KMS-11 (cell line): Measurements from ENCODE around the gene UNC5CL.

Experiments used
- H2AFZ ChIP-seq: fragments of 200-600 bp; sonication (generic); 2 replicates; pipeline ENCODE4 v1.6.1; 2016; ENCODE audit warnings: antibody characterized with exemption, mixed run types, low read depth
- H3K27ac ChIP-seq: fragments of 200-600 bp; sonication (generic); 2 replicates; pipeline ENCODE4 v1.6.1; 2016; ENCODE audit warnings: mild to moderate bottlenecking, mixed run types
- H3K27me3 ChIP-seq: fragments of 200-600 bp; sonication (generic); 2 replicates; pipeline ENCODE4 v1.6.1; 2017; ENCODE audit warnings: mild to moderate bottlenecking, low read depth, mixed run types, moderate library complexity; ENCODE audit not compliant: insufficient read depth
- H3K36me3 ChIP-seq: fragments of 200-600 bp; sonication (generic); 2 replicates; pipeline ENCODE4 v1.6.1; 2017; ENCODE audit warnings: mild to moderate bottlenecking, mixed run types; ENCODE audit not compliant: insufficient read depth
- H3K4me1 ChIP-seq: fragments of 200-600 bp; sonication (generic); 2 replicates; pipeline ENCODE4 v1.6.1; 2016; ENCODE audit warnings: mild to moderate bottlenecking, low read depth, mixed run types; ENCODE audit not compliant: poor library complexity, severe bottlenecking
- H3K4me2 ChIP-seq: fragments of 200-600 bp; sonication (generic); 2 replicates; pipeline ENCODE4 v1.7.0; 2016; ENCODE audit warnings: mild to moderate bottlenecking, mixed run types
- H3K4me3 ChIP-seq: fragments of 200-600 bp; sonication (generic); IDR thresholded peaks from 2 replicates; pipeline ENCODE4 v1.6.1; 2017; ENCODE audit warnings: low read depth, low read length, mixed read lengths; ENCODE audit not compliant: insufficient read depth
- H3K79me2 ChIP-seq: fragments of 200-600 bp; sonication (generic); 2 replicates; pipeline ENCODE4 v1.6.1; 2016; ENCODE audit warnings: low read depth, mixed run types; ENCODE audit not compliant: insufficient read depth
- H3K9ac ChIP-seq: fragments of 200-600 bp; sonication (generic); 2 replicates; pipeline ENCODE4 v1.6.1; 2016; ENCODE audit warnings: mild to moderate bottlenecking, mixed run types
- H4K20me1 ChIP-seq: fragments of 200-600 bp; sonication (generic); 2 replicates; pipeline ENCODE4 v1.6.1; 2016; ENCODE audit warnings: mild to moderate bottlenecking, mixed run types; ENCODE audit not compliant: insufficient read depth
- TF ChIP-seq, protein P1 (sequence below): fragments of 200-600 bp; sonication (generic); conservative IDR thresholded peaks from 2 replicates; pipeline ENCODE4 v1.6.1; 2017; ENCODE audit warnings: low read depth, mild to moderate bottlenecking, antibody characterized with exemption, low read length, moderate library complexity, mixed read lengths

Gene UNC5CL

DNA sequence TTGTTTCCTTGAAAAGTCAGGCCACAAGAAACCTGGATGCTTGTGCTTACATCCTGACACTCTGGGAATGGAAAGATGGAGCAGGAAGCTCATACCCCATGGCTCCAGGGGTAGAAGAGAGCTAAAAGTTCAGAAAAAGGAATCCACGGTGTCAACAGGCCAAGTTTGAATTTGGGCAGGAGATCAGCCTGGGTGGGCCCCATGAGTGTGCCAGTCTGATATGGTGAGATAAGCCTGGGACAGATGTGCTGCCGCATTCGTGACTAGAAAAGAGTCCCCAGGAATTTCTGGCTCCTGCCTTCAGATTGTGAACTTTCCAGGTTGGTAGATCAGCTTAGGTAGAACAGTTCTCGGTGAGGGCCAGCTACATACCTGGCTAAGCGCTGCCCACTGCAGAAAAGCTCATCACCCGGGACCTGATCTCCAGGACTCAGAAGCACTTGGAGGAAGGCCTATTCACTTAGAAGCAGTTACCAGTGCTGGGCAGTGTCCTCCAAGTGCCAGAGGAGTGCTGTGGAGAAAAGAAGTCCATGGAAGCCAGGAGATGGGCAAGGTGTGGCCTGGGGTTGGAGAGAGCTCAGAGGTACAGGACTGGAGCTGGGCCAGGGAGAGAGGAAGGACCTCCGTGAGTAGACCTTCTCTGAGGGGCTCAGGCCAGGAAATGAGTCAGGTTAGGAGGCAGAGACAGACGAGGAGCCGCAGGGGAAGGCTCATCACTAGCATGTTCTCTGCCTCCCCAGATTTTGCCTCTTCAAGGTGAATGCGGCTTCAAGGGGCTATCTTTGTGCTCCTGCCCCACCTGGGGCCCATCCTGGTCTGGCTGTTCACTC is 3.4 kb upstream of the UNC5CL start, which contains the start of gene TSPO2:
TSS of gene TSPO2 (plus strand) at position 242 of the 830 bp plus-strand sequence. CDS start at position 761, 519 bp downstream.
- H3K9ac ChIP-seq = no peak within 1 kb of the TSS
- H3K79me2 ChIP-seq = no peaks in the 10 kb centered on the region
- H3K4me1 ChIP-seq = no peaks in the 10 kb centered on the region
- H3K4me3 ChIP-seq = no peak within 1 kb of the TSS
- no peak within 1 kb of the TSS for H2AFZ ChIP-seq
- no peak within 1 kb of the TSS for H3K4me2 ChIP-seq
- H4K20me1 ChIP-seq = no peaks in the 10 kb centered on the region
- H3K27ac ChIP-seq = no peak within 1 kb of the TSS
- TF ChIP-seq, protein P1, sequence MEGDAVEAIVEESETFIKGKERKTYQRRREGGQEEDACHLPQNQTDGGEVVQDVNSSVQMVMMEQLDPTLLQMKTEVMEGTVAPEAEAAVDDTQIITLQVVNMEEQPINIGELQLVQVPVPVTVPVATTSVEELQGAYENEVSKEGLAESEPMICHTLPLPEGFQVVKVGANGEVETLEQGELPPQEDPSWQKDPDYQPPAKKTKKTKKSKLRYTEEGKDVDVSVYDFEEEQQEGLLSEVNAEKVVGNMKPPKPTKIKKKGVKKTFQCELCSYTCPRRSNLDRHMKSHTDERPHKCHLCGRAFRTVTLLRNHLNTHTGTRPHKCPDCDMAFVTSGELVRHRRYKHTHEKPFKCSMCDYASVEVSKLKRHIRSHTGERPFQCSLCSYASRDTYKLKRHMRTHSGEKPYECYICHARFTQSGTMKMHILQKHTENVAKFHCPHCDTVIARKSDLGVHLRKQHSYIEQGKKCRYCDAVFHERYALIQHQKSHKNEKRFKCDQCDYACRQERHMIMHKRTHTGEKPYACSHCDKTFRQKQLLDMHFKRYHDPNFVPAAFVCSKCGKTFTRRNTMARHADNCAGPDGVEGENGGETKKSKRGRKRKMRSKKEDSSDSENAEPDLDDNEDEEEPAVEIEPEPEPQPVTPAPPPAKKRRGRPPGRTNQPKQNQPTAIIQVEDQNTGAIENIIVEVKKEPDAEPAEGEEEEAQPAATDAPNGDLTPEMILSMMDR = no peak
- no peaks in the 10 kb centered on the region for H3K27me3 ChIP-seq
- H3K36me3 ChIP-seq = no peaks in the 10 kb centered on the region

DNA sequence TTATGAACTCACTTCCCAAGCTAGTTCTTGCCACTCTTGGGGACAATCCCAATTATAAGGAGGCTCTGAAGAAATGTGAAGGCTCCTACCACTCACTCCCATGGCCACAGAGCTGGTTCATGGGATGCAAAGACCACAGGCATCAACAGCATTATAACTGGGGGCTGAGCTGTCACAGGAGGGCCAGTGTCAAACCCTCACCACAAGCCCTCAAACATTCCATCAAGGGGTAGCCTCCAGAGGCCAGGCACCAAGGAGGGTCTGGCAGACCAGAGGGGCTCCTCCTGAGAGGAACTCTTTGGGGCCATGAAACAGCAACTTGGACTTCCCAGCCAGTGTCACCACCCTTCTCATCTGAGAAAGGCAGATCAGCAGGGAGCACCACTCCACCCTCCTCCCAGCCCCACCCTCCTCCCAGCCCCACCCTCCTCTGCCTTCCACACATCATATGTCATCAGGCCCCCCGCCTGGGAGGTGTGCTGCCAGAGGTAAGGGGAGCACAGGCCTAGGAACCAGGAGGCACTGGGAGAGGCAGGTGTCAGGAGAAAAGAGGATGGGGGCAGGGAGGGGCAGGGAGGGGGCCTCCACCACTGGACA is 2.0 kb upstream of the UNC5CL start:
- no peaks in the 10 kb centered on the region for H3K4me1 ChIP-seq
- H3K9ac ChIP-seq = no peak overlapping the region
- TF ChIP-seq, protein P1 = no peak
- no peaks in the 10 kb centered on the region for H3K36me3 ChIP-seq
- no peaks in the 10 kb centered on the region for H4K20me1 ChIP-seq
- no peak overlapping the region for H3K27ac ChIP-seq
- H3K4me3 ChIP-seq = no peak overlapping the region
- no peak overlapping the region for H3K4me2 ChIP-seq
- no peaks in the 10 kb centered on the region for H3K79me2 ChIP-seq
- no peak overlapping the region for H2AFZ ChIP-seq
- no peaks in the 10 kb centered on the region for H3K27me3 ChIP-seq

DNA sequence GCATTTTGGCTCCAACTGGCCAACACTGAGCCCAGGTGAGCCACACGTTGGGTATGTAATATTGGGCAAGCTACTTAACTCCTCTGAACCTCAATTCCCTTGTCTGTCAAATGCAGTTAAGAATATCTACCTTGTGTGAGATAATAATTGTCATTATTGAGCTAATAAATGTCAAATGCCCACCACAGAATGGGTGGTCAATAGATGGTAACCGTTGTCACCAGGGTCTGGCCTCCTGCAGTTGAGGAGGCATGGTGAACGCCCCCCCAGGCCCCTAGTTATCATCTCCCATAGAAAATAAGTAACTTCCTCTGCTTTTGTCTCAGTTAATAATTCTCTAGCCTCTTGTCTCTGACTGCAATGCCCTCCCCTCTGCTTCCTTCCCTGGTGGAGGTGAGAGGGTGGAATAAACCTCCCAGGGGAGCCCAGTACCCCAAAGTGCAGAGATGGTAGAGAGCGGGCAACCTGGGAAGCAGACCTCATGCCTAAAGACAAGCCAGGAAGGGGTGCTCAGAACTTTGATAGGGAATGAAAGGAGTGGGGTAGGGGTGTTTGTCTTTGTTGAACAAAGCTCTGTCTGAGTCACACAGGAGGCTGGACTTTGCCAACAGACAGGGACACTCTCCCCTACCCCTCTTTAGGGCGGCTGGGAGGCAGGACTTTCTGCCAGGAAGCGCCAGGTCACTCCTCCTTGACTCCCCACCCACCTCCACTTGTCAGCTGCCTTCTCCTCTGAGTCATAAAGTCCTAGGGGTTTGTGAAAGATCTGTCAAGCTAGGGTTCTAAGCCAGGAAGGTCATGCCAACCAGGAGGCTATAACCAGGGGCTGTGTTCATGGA is 1.3 kb upstream of the UNC5CL start:
- H3K27me3 ChIP-seq = no peaks in the 10 kb centered on the region
- TF ChIP-seq, protein P1 = no peak
- no peaks in the 10 kb centered on the region for H3K79me2 ChIP-seq
- no peaks in the 10 kb centered on the region for H4K20me1 ChIP-seq
- H3K4me3 ChIP-seq = no peak overlapping the region
- H3K36me3 ChIP-seq = no peaks in the 10 kb centered on the region
- H3K9ac ChIP-seq = no peak overlapping the region
- H3K27ac ChIP-seq = no peak overlapping the region
- no peak overlapping the region for H3K4me2 ChIP-seq
- H2AFZ ChIP-seq = no peak overlapping the region
- no peaks in the 10 kb centered on the region for H3K4me1 ChIP-seq

DNA sequence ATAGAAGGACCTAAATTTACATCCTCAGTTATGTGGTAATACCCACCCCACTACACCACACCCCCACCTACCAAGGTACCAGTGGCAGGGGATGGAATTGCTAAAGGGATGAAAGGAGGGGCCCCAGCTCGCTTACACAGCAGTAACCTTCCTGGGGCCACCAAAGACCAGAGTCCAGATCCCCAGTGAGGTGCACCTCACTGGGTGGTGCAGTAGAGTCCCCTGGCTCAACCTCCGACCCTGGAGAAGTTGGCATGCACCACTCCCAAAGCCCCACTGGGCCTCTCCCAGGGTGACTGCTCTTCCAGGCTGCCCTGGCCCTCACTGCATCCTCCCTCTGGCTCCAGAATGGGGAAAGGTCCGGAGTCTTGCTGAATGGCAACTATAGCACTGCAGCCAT is 816 bp downstream of the UNC5CL start:
- Histone ChIP-seq H4K20me1 (no peaks in the 10 kb centered on the region), H3K9ac (no peak overlapping the region), H3K27ac (no peak overlapping the region), H2AFZ (no peak overlapping the region), H3K27me3 (no peaks in the 10 kb centered on the region), H3K4me3 (no peak overlapping the region), H3K4me2 (no peak overlapping the region), H3K36me3 (no peaks in the 10 kb centered on the region), H3K79me2 (no peaks in the 10 kb centered on the region), H3K4me1 (no peaks in the 10 kb centered on the region)
- TF ChIP-seq, protein P1 = no peak
